Peyer's patch (tissue), 4 donors: Measurements from ENCODE around the gene ATL1.

Source experiments
- POLR2A ChIP-seq, 2 donors: fragments of 450-650 bp; IDR thresholded peaks; one replicate each; pipeline ENCODE4 v1.5.1; 2017; ENCODE audit warnings: antibody characterized with exemption in 2 of 2, mild to moderate bottlenecking in 2 of 2, moderate library complexity in 2 of 2
- TF ChIP-seq, protein P1 (sequence below), 6 experiments: fragments of 450-650 bp in 4 of 6; fragments of 200-600 bp in 2 of 6; sonication (generic) in 1 of 6; IDR thresholded peaks; one replicate each; pipeline ENCODE4 v1.5.1; 2017 to 2019; ENCODE audit warnings: antibody characterized with exemption in 6 of 6, mild to moderate bottlenecking in 3 of 6, moderate library complexity in 1 of 6

DNA sequence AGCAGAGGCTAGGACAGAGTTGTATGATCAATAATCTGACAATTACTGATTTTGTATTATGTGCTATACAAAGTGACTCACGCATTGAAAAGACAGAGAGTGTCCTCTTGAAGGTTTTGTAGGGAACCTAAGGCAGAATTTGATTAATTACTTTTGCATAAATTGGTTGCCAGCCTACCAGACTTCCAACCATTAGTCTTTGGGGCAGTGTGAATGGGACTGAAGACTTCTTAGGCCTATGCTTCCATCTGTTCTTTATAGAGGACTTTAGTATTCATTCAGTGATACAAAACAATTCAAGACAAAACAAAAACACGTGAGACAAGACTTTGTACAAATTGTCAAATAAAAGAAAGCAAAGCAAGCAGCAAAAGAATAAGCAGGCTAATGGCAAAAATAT, 46.5 kb downstream of the ATL1 start:
- TF ChIP-seq, protein P1, sequence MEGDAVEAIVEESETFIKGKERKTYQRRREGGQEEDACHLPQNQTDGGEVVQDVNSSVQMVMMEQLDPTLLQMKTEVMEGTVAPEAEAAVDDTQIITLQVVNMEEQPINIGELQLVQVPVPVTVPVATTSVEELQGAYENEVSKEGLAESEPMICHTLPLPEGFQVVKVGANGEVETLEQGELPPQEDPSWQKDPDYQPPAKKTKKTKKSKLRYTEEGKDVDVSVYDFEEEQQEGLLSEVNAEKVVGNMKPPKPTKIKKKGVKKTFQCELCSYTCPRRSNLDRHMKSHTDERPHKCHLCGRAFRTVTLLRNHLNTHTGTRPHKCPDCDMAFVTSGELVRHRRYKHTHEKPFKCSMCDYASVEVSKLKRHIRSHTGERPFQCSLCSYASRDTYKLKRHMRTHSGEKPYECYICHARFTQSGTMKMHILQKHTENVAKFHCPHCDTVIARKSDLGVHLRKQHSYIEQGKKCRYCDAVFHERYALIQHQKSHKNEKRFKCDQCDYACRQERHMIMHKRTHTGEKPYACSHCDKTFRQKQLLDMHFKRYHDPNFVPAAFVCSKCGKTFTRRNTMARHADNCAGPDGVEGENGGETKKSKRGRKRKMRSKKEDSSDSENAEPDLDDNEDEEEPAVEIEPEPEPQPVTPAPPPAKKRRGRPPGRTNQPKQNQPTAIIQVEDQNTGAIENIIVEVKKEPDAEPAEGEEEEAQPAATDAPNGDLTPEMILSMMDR (IDR thresholded peaks at IDR 0.05), result no peak
- no peak for TF ChIP-seq POLR2A (IDR thresholded peaks at IDR 0.05)
